NCI-H1417 (cell line): ENCODE measurements around the gene TKTL2.
"Not testable (repeated sequence)": the region's sequence is repeated elsewhere in the genome, so short reads cannot be mapped to it uniquely, and the experiment has no call there.

ENCODE experiments used
- DNase-seq, 3 experiments: peaks; one replicate each; lab custom pipeline; 2025; lab: John Stamatoyannopoulos, UW

Gene TKTL2

DNA sequence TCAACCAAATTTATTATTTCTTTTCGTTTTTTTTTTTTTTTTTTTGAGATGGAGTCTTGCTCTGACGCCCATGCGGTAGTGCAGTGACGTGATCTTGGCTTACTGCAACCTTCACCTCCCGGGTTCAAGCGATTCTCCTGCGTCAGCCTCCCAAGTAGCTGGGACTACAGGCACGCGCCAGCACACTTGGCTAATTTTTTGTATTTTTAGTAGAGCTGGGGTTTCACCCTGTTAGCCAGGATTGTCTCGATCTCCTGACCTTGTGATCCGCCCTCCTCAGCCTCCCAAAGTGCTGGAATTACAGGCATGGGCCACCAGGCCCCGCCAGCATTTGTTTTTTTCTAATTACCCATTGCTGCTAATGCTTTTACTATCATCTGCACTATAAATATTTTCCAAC lies 26.5 kb downstream of the TKTL2 start:
- not testable (repeated sequence) for DNase-seq

DNA sequence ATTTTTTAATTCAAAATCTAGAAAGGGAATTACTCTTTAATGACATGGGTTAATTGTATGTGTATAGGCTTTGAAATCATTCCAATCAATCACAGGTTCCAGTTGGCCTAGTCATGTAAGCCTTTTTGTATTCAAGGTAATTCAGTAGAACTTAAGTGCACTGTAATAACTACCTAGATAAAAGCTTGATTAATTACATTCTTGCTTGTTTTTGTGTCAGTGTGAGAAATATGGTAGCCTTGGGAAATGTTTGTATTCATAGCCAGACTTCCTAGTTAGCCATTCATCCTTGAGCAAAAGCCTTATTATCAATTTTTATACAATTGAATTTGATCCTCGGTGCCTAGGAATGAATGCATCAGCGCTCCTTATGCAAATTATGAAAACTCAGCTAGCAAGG lies 33.5 kb downstream of the TKTL2 start:
- peak in 2 of 3 experiments; percentile 21 to 92 for DNase-seq
